PC-3 (cell line): Measurements from ENCODE around the gene CELA3A.
A peak's percentile ranks its signal among the peaks of the same experiment; 100 is the strongest.

ENCODE experiments used
- CTCF ChIP-seq: fragments of 300-600 bp; sonication (generic); conservative IDR thresholded peaks from 2 replicates; pipeline ENCODE4 v1.5.1; 2017; ENCODE audit warnings: antibody characterized with exemption, low read depth, mild to moderate bottlenecking, low read length
- EZH2 ChIP-seq: fragments of 300-600 bp; sonication (generic); IDR thresholded peaks from one replicate; pipeline ENCODE4 v1.6.1; 2017; ENCODE audit warnings: antibody characterized with exemption, mild to moderate bottlenecking, low read length; ENCODE audit not compliant: unreplicated experiment

- peak; percentile 90 for TF ChIP-seq CTCF
- TF ChIP-seq EZH2, result no peak
Observed at GRCh38 chr1:21963477-21964217, 37.8 kb upstream of the CELA3A start.
